ENCODE measurements around the gene WDR36.

WDR36 gene

GRCh38 chr5:111144352-111144930 lies 52.3 kb downstream of the WDR36 start:
- H3K4me3 ChIP-seq (ENCODE audit: low read length): no peak overlapping the region
- TF ChIP-seq CTCF (conservative IDR thresholded peaks at IDR 0.05; ENCODE audit: low read depth, low read length): no peak
- no peak for DNase-seq (ENCODE audit: low read depth)

GRCh38 chr5:111146053-111146452 lies 53.9 kb downstream of the WDR36 start:
- DNase-seq (ENCODE audit: low read depth): no peak
- no peak for TF ChIP-seq CTCF (conservative IDR thresholded peaks at IDR 0.05; ENCODE audit: low read depth, low read length)
- H3K4me3 ChIP-seq (ENCODE audit: low read length): no peak overlapping the region

- TF ChIP-seq CTCF (conservative IDR thresholded peaks at IDR 0.05; ENCODE audit: low read depth, low read length): no peak
- no peak for DNase-seq (ENCODE audit: low read depth)
- no peak overlapping the region for H3K4me3 ChIP-seq (ENCODE audit: low read length)
Observed at GRCh38 chr5:111147502-111147901, 55.4 kb downstream of the WDR36 start.

- H3K4me3 ChIP-seq (ENCODE audit: low read length): no peak overlapping the region
- no peak for TF ChIP-seq CTCF (conservative IDR thresholded peaks at IDR 0.05; ENCODE audit: low read depth, low read length)
- no peak for DNase-seq (ENCODE audit: low read depth)
Observed at GRCh38 chr5:111151998-111152397, 59.9 kb downstream of the WDR36 start.

- H3K4me3 ChIP-seq (ENCODE audit: low read length): no peak overlapping the region
- no peak for TF ChIP-seq CTCF (conservative IDR thresholded peaks at IDR 0.05; ENCODE audit: low read depth, low read length)
- no peak for DNase-seq (ENCODE audit: low read depth)
Observed at GRCh38 chr5:111153483-111153882, 61.3 kb downstream of the WDR36 start.

GRCh38 chr5:111153945-111154344 lies 61.8 kb downstream of the WDR36 start:
- H3K4me3 ChIP-seq (ENCODE audit: low read length): no peak overlapping the region
- TF ChIP-seq CTCF (conservative IDR thresholded peaks at IDR 0.05; ENCODE audit: low read depth, low read length): no peak
- no peak for DNase-seq (ENCODE audit: low read depth)

GRCh38 chr5:111158105-111158744 lies 66.1 kb downstream of the WDR36 start:
- no peak overlapping the region for H3K4me3 ChIP-seq (ENCODE audit: low read length)
- DNase-seq (ENCODE audit: low read depth): peak; percentile 23
- TF ChIP-seq CTCF (conservative IDR thresholded peaks at IDR 0.05; ENCODE audit: low read depth, low read length): peak; percentile 100

Measured in retinal pigment epithelial cell (primary cell).